IPS DF 19.7 (cell line): ENCODE data around the gene BRAP.
"Not testable (repeated sequence)": the region's sequence is repeated elsewhere in the genome, so short reads cannot be mapped to it uniquely, and the experiment has no call there.

Experiments used
- DNase-seq: peaks from one replicate; pipeline ENCODE4 v3.0.0-alpha.2; 2013; ENCODE audit warnings: low read depth, low spot score

Gene BRAP

GRCh38 chr12:111616177-111616623 lies 69.6 kb downstream of the BRAP start:
- no peak for DNase-seq

GRCh38 chr12:111607239-111607638 lies 78.5 kb downstream of the BRAP start:
- no peak for DNase-seq

DNA sequence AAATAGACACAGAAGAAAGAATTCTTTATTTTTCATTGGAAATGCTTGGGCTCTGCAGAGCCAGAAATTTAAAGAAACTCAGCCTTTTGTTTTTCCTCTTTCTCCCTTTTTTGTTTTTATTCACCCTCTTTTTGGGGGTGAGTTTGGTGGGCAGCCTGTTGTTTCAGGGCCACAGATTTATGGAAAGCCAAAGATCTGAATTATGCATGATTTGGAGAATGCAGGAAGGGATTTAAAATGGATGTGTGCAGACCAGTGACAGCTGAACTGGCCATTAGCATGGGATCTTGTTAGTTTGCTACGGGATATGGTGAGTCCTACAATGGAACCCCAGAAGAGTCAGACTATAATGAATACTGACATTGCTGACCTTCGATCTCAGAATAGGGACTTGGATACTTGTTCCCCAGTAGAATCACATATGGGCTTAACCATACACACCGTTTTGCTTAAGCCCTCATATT lies 79.0 kb downstream of the BRAP start:
- DNase-seq: no peak

GRCh38 chr12:111605911-111606766 lies 79.6 kb downstream of the BRAP start:
- no peak for DNase-seq

DNA sequence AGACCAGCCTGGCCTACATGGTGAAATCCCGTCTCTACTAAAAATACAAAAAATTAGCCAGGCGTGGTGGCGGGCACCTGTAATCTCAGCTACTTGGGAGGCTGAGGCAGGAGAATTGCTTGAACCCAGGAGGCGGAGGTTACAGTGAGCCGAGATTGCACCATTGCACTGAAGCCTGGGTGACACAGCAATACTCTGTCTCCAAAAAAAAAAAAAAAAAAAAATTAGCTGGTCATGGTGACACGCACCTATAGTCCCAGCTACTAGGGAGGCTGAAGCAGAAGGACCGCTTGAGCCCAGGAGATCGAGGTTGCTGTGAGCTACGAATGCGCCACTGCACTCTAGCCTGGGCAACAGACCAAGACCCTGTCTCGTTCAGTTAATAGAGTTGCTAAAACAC lies 82.9 kb downstream of the BRAP start:
- DNase-seq: not testable (repeated sequence)

DNA sequence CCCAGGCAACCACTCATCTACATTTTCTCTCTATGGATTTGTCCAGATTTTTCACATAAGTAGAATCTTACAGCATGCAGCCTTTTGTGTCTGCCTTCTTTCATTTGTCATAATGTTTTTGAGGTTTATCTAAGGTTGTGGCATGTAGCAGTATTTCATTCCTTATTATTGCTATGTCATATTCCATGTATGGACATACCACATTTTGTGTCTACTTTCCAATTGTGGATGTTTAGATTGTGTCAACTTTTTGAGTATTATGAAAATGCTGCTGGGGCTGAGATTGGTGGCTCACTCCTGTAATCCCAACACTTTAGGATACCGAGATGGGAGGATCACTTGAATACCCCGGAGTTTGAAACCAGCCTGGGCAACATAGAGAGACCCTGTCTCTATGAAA lies 83.4 kb downstream of the BRAP start:
- no peak for DNase-seq

DNA sequence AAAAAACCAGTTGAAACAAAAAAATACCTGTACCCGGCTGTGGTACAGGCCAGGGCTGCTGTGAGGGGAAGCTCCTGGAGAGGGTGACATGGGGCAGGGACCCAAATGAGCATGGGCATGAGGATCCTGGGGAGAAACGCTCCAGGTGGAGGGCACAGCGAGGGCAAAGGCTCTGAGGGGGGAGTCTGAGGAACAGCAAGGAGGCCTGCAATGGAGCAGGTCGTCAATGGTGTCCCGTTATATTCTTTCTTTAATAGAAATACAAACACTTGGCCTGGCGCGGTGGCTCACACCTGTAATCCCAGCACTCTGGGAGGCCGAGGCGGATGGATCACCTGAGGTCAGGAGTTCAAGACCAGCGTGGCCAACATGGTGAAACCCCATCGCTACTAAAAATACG lies 84.8 kb downstream of the BRAP start:
- not testable (repeated sequence) for DNase-seq

- no peak for DNase-seq
These were observed 85.5 kb downstream of the BRAP start for GRCh38 chr12:111600205-111600642.

- peak; percentile 68 for DNase-seq
These were observed 86.1 kb downstream of the BRAP start for GRCh38 chr12:111599453-111600204.

DNA sequence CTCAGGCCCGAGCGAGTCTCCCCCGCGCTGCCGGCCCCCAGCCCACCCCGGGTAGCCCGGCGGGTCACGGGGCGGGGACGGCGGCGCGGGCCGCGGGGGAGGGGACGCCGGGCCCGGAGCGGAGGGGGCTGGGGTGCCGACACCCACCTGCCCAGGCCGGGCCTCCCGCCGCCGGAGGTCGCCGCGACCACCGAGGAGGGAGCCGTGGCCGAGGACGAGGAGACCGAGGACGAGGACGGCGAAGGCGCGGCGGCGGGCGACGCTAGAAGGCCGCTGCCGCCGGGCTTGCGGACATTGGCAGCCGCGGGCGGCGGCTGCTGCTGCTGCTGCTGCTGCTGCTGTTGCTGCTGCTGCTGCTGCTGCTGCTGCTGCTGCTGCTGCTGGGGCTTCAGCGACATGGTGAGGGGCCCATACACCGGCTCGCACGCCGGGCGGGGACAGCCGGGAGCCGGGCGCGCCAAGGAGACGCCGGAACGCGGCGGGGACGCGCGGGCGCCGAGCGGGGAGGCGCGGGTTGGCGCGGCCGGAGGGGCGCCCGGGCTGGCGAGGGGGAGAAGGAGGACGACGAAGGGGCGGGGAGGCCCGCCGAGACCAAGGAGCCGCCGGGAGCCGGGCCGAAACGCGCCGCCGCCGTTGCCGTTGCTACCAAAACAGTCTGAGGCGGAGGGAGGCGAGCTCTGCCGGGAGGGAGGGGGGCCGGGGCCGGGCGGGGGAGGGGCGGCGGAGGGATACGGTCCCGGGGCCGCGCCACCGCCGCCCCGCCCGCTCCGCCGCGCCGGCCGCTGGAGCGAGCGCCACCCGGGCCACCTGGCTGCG lies 86.9 kb downstream of the BRAP start, which contains the start of gene ATXN2:
ATXN2 (minus strand) TSS at position 679 of the 816 bp plus-strand sequence; CDS start at position 398, 281 bp downstream.
- DNase-seq: no peak

GRCh38 chr12:111597831-111598636 lies 87.7 kb downstream of the BRAP start:
- DNase-seq: no peak

- no peak for DNase-seq
These were observed 88.5 kb downstream of the BRAP start for GRCh38 chr12:111596985-111597830.

DNA sequence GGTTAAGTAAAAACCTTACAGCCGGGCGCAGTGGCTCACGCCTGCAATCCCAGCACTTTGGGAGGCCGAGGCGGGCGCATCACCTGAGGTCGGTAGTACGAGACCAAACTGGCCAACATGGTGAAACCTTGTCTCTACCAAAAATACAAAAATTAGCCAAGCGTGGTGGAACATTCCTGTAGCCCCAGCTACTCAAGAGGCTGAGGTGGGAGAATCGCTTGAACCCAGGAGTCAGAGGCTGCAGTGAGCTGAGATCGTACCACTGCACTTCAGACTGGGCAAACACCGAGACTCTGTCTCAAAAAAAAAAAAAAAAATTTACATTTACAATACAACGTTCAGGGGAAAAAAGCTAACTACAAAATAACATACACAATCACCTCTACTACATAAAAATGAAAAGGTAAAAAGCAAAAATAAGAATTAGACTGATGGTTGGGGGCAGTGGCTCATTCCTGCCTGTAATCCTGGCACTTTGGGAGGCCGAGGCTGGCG lies 90.4 kb downstream of the BRAP start:
- not testable (repeated sequence) for DNase-seq
